ENCODE results near the gene BLOC1S1.

- no peak for TF ChIP-seq CTCF (IDR thresholded peaks at IDR 0.05; ENCODE audit: borderline replicate concordance, extremely low read depth, low read length, poor library complexity, severe bottlenecking)
- TF ChIP-seq EZH2 (IDR thresholded peaks at IDR 0.05; ENCODE audit: borderline replicate concordance, low read depth, low read length, severe bottlenecking) = no peak
Observed at GRCh38 chr12:55767156-55767555, 51.3 kb downstream of the BLOC1S1 start.

Data from DND-41 (cell line).